ENCODE results near the gene SULT1A3. TPM values are rescaled to one million over a fixed set of nuclear protein-coding genes. Genes with fewer than 3 reads are reported as not detected.
"Not testable (repeated sequence)": the region's sequence is repeated elsewhere in the genome, so short reads cannot be mapped to it uniquely, and the experiment has no call there.

The SULT1A3 gene
- total RNA-seq (ENCODE audit: unreplicated experiment): 17.9 TPM
- long read RNA-seq, partial matches to known transcripts: 0 of 1 reads
- long read RNA-seq, other reads (novel, unspliced or antisense): 0 of 1 reads

GRCh38 chr16:30199049-30199448, at the start of gene SULT1A3:
Gene SULT1A3 (plus strand): TSS chr16:30199255. CDS start chr16:30200729, 1,474 bp downstream.
- H3K4me1 Mint-ChIP-seq (ENCODE audit: unreplicated experiment); H3K27ac Mint-ChIP-seq (ENCODE audit: unreplicated experiment); H3K27me3 Mint-ChIP-seq (ENCODE audit: unreplicated experiment); H3K9me3 Mint-ChIP-seq (ENCODE audit: unreplicated experiment); H3K4me3 Mint-ChIP-seq (ENCODE audit: unreplicated experiment); H3K36me3 Mint-ChIP-seq (ENCODE audit: low read depth, unreplicated experiment); DNase-seq (ENCODE audit: low spot score): not testable (repeated sequence)

GRCh38 chr16:30151091-30151490, 48.0 kb upstream of the SULT1A3 start:
- H3K27me3 Mint-ChIP-seq (ENCODE audit: unreplicated experiment): no peaks in the 10 kb centered on the region
- H3K9me3 Mint-ChIP-seq (ENCODE audit: unreplicated experiment): no peaks in the 10 kb centered on the region
- no peak overlapping the region for H3K27ac Mint-ChIP-seq (ENCODE audit: unreplicated experiment)
- no peak overlapping the region for H3K4me3 Mint-ChIP-seq (ENCODE audit: unreplicated experiment)
- TF ChIP-seq CTCF (IDR thresholded peaks at IDR 0.05; ENCODE audit: unreplicated experiment): no peak
- no peak for DNase-seq (ENCODE audit: low spot score)
- H3K36me3 Mint-ChIP-seq (ENCODE audit: low read depth, unreplicated experiment): no peaks in the 10 kb centered on the region
- no peaks in the 10 kb centered on the region for H3K4me1 Mint-ChIP-seq (ENCODE audit: unreplicated experiment)

- Mint-ChIP-seq H3K4me3 (ENCODE audit: unreplicated experiment) (no peak overlapping the region), H3K4me1 (ENCODE audit: unreplicated experiment) (no peaks in the 10 kb centered on the region), H3K27ac (ENCODE audit: unreplicated experiment) (no peak overlapping the region), H3K36me3 (ENCODE audit: low read depth, unreplicated experiment) (no peaks in the 10 kb centered on the region), H3K27me3 (ENCODE audit: unreplicated experiment) (no peaks in the 10 kb centered on the region), H3K9me3 (ENCODE audit: unreplicated experiment) (no peaks in the 10 kb centered on the region)
- no peak for DNase-seq (ENCODE audit: low spot score)
- no peak for TF ChIP-seq CTCF (IDR thresholded peaks at IDR 0.05; ENCODE audit: unreplicated experiment)
These were observed 46.5 kb upstream of the SULT1A3 start for GRCh38 chr16:30152517-30152916.

- Mint-ChIP-seq H3K27ac (ENCODE audit: unreplicated experiment) (no peak overlapping the region), H3K27me3 (ENCODE audit: unreplicated experiment) (no peaks in the 10 kb centered on the region), H3K36me3 (ENCODE audit: low read depth, unreplicated experiment) (peaks cover 3% of the 10 kb centered on the region), H3K4me3 (ENCODE audit: unreplicated experiment) (no peak overlapping the region), H3K4me1 (ENCODE audit: unreplicated experiment) (no peaks in the 10 kb centered on the region), H3K9me3 (ENCODE audit: unreplicated experiment) (no peaks in the 10 kb centered on the region)
- no peak for DNase-seq (ENCODE audit: low spot score)
- TF ChIP-seq CTCF (IDR thresholded peaks at IDR 0.05; ENCODE audit: unreplicated experiment): no peak
These were observed 43.9 kb upstream of the SULT1A3 start for GRCh38 chr16:30155188-30155587.

GRCh38 chr16:30157214-30157613, 41.8 kb upstream of the SULT1A3 start:
- no peak overlapping the region for H3K27ac Mint-ChIP-seq (ENCODE audit: unreplicated experiment)
- no peaks in the 10 kb centered on the region for H3K4me1 Mint-ChIP-seq (ENCODE audit: unreplicated experiment)
- H3K9me3 Mint-ChIP-seq (ENCODE audit: unreplicated experiment): no peaks in the 10 kb centered on the region
- no peak overlapping the region for H3K4me3 Mint-ChIP-seq (ENCODE audit: unreplicated experiment)
- no peak for DNase-seq (ENCODE audit: low spot score)
- no peaks in the 10 kb centered on the region for H3K27me3 Mint-ChIP-seq (ENCODE audit: unreplicated experiment)
- H3K36me3 Mint-ChIP-seq (ENCODE audit: low read depth, unreplicated experiment): peaks cover 3% of the 10 kb centered on the region
- no peak for TF ChIP-seq CTCF (IDR thresholded peaks at IDR 0.05; ENCODE audit: unreplicated experiment)
